Measurements from ENCODE around the gene AOPEP. TPM values are rescaled to one million over a fixed set of nuclear protein-coding genes. Genes with fewer than 3 reads are reported as not detected.

Gene AOPEP
- total and polyA plus RNA-seq, 9 of the 15 experiments (the other 6 are each of a cell fraction or from before 2014, with no cell fraction given) = 4.5 to 19.3 (median 13.5) TPM

DNA sequence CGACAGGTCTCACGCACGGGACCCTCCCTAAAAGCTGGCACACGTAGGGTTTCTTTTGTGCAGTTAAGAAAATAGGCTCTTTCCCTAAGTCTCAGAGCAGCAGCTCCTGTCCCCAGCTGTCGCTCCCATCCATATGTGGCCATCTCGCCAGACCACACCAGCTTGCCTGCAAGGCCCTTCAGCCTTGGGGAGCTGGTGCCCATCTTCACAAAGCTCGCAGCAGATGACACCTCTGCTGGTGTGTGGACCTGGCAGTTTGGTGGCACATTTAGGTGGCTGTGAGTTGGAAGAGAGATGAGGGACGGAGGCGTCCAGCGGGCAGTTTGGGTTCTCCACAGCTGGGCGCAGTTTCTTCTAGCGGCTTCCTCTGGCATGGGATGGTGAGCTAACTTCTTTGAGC, 352.0 kb downstream of the AOPEP start (continued):
- TF ChIP-seq, protein P1, sequence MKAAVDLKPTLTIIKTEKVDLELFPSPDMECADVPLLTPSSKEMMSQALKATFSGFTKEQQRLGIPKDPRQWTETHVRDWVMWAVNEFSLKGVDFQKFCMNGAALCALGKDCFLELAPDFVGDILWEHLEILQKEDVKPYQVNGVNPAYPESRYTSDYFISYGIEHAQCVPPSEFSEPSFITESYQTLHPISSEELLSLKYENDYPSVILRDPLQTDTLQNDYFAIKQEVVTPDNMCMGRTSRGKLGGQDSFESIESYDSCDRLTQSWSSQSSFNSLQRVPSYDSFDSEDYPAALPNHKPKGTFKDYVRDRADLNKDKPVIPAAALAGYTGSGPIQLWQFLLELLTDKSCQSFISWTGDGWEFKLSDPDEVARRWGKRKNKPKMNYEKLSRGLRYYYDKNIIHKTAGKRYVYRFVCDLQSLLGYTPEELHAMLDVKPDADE (conservative IDR thresholded peaks at IDR 0.05; ENCODE audit: control insufficient read depth, low read depth, low read length) = no peak
- TF ChIP-seq, protein P2, sequence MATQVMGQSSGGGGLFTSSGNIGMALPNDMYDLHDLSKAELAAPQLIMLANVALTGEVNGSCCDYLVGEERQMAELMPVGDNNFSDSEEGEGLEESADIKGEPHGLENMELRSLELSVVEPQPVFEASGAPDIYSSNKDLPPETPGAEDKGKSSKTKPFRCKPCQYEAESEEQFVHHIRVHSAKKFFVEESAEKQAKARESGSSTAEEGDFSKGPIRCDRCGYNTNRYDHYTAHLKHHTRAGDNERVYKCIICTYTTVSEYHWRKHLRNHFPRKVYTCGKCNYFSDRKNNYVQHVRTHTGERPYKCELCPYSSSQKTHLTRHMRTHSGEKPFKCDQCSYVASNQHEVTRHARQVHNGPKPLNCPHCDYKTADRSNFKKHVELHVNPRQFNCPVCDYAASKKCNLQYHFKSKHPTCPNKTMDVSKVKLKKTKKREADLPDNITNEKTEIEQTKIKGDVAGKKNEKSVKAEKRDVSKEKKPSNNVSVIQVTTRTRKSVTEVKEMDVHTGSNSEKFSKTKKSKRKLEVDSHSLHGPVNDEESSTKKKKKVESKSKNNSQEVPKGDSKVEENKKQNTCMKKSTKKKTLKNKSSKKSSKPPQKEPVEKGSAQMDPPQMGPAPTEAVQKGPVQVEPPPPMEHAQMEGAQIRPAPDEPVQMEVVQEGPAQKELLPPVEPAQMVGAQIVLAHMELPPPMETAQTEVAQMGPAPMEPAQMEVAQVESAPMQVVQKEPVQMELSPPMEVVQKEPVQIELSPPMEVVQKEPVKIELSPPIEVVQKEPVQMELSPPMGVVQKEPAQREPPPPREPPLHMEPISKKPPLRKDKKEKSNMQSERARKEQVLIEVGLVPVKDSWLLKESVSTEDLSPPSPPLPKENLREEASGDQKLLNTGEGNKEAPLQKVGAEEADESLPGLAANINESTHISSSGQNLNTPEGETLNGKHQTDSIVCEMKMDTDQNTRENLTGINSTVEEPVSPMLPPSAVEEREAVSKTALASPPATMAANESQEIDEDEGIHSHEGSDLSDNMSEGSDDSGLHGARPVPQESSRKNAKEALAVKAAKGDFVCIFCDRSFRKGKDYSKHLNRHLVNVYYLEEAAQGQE (IDR thresholded peaks at IDR 0.05; ENCODE audit: borderline replicate concordance) = no peak
- TF ChIP-seq, protein P2 (CRISPR knock-in tag; IDR thresholded peaks at IDR 0.05; ENCODE audit: low read depth) = no peak
- TF ChIP-seq ZBED1 (IDR thresholded peaks at IDR 0.05) = no peak
- no peak for TF ChIP-seq MYC (IDR thresholded peaks at IDR 0.05; ENCODE audit: low read depth, low read length)
- no peak for TF ChIP-seq MYC (CRISPR knock-in tag; IDR thresholded peaks at IDR 0.05; ENCODE audit: borderline replicate concordance, low read depth)
- TF ChIP-seq BCOR (IDR thresholded peaks at IDR 0.05) = no peak

All from K562 (cell line).